ENCODE data around the gene PSTPIP1.
A peak's percentile ranks its signal among the peaks of the same experiment; 100 is the strongest.

DNA sequence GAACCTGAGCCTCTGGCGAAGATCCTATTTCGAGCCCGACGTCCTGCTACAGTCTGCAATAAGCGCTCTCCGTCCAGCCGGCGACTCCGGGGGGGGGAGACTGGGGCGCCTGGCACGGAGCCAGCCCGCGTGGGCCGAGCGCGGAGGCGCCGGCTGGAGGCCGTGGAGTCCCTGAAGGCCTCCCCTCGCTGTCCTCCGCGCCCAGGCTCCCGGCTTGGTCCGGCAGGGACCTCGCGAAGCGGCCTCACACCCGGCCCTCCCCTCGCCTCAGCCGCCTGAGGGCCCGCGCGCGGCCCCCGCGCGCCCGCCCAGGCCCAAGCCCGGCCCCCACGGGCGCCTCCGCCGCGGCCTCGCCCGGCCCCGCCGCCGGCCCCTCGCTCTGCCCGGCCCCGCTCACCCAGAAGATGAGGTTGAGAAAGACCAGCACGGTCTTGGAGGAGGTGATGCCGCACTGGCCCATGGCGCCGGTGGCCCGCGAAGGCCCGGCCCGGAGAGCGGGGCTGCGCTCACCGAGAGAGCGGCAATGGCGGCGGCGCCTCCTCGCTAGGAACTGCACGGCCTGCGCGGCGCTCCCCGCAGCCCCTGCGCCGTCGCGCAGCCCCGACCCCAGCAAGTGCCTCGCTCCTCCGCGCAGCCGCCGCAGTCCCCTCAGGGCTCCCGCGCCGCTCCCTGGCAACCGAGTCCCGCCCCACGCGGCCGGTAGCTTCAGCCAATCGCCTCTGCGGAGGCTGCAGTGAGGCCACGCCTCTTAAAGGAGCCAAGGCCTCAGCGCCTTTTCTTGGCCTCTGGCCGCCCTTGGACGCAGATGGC lies 75.8 kb downstream of the PSTPIP1 start, which contains the start of gene TSPAN3:
- TF ChIP-seq, protein P1, sequence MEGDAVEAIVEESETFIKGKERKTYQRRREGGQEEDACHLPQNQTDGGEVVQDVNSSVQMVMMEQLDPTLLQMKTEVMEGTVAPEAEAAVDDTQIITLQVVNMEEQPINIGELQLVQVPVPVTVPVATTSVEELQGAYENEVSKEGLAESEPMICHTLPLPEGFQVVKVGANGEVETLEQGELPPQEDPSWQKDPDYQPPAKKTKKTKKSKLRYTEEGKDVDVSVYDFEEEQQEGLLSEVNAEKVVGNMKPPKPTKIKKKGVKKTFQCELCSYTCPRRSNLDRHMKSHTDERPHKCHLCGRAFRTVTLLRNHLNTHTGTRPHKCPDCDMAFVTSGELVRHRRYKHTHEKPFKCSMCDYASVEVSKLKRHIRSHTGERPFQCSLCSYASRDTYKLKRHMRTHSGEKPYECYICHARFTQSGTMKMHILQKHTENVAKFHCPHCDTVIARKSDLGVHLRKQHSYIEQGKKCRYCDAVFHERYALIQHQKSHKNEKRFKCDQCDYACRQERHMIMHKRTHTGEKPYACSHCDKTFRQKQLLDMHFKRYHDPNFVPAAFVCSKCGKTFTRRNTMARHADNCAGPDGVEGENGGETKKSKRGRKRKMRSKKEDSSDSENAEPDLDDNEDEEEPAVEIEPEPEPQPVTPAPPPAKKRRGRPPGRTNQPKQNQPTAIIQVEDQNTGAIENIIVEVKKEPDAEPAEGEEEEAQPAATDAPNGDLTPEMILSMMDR (IDR thresholded peaks at IDR 0.05) = no peak
- peak in 3 of 4 donors; percentile 81 to 89 (median 81) for TF ChIP-seq POLR2A (IDR thresholded peaks at IDR 0.05)

All from esophagus squamous epithelium (tissue), 4 donors.